ENCODE results near the gene SNX22.
"Not testable (repeated sequence)": the region's sequence is repeated elsewhere in the genome, so short reads cannot be mapped to it uniquely, and the experiment has no call there.

SNX22 gene

GRCh38 chr15:64151727-64152506 is at the start of gene SNX22:
Gene SNX22 (plus strand): TSS chr15:64151731. CDS start chr15:64151776, 45 bp downstream.
- FAIRE-seq, result no peak

GRCh38 chr15:64102497-64102896 is 49.0 kb upstream of the SNX22 start:
- FAIRE-seq, result no peak

- no peak for FAIRE-seq
These were observed 46.3 kb upstream of the SNX22 start for GRCh38 chr15:64105113-64105704.

- no peak for FAIRE-seq
These were observed 44.2 kb upstream of the SNX22 start for GRCh38 chr15:64107337-64107736.

- FAIRE-seq, result not testable (repeated sequence)
These were observed 41.3 kb upstream of the SNX22 start for GRCh38 chr15:64110108-64110701.

GRCh38 chr15:64110950-64111678 is 40.4 kb upstream of the SNX22 start:
- no peak for FAIRE-seq

- FAIRE-seq, result no peak
These were observed 39.9 kb upstream of the SNX22 start for GRCh38 chr15:64111679-64112050.

GRCh38 chr15:64112073-64112772 is 39.3 kb upstream of the SNX22 start:
- FAIRE-seq, result no peak

GRCh38 chr15:64112904-64113303 is 38.6 kb upstream of the SNX22 start:
- no peak for FAIRE-seq

- no peak for FAIRE-seq
These were observed 33.6 kb upstream of the SNX22 start for GRCh38 chr15:64117759-64118487.

GRCh38 chr15:64120322-64120721 is 31.2 kb upstream of the SNX22 start:
- not testable (repeated sequence) for FAIRE-seq

GRCh38 chr15:64121614-64122013 is 29.9 kb upstream of the SNX22 start:
- no peak for FAIRE-seq

GRCh38 chr15:64122444-64122843 is 29.1 kb upstream of the SNX22 start:
- FAIRE-seq, result no peak

- no peak for FAIRE-seq
These were observed 28.6 kb upstream of the SNX22 start for GRCh38 chr15:64122936-64123351.

GRCh38 chr15:64125978-64126377 is 25.6 kb upstream of the SNX22 start:
- FAIRE-seq, result no peak

- FAIRE-seq, result no peak
These were observed 23.8 kb upstream of the SNX22 start for GRCh38 chr15:64127521-64128270.

- no peak for FAIRE-seq
These were observed 21.4 kb upstream of the SNX22 start for GRCh38 chr15:64130159-64130558.

- no peak for FAIRE-seq
These were observed 20.0 kb upstream of the SNX22 start for GRCh38 chr15:64131547-64131946.

- no peak for FAIRE-seq
These were observed 19.3 kb upstream of the SNX22 start for GRCh38 chr15:64132217-64132616.

GRCh38 chr15:64133623-64134344 is 17.7 kb upstream of the SNX22 start:
- no peak for FAIRE-seq

Measured in colon (tissue), 2 donors.